ENCODE measurements around the gene DTWD2. TPM values are rescaled to one million over a fixed set of nuclear protein-coding genes. Genes with fewer than 3 reads are reported as not detected.
"Not testable (repeated sequence)": the region's sequence is repeated elsewhere in the genome, so short reads cannot be mapped to it uniquely, and the experiment has no call there.

DTWD2 gene
- total RNA-seq, 8 experiments from 2014 or later = 2.7 to 10.5 (median 4.1) TPM

- Histone ChIP-seq H3K4me3 (no peak overlapping the region), H3K4me1 (replicated peaks in 1 of 2) (no peaks in the 10 kb centered on the region), H3K27ac (no peak overlapping the region)
- 80 to 100% (median 93%) methylated on average over 1 of the region's 1 CpG; no CpG with 5 or more reads in 6 of the 10 experiments for WGBS, 10 experiments
- in situ Hi-C loops (cut with MboI; ENCODE audit: low pct_unique_long_range_greater_than_20kb in 2 of 9, low sequenced_read_pairs in 9 of 9, unreplicated experiment in 9 of 9) = no loop called here
- ATAC-seq (replicated peaks in 6 of 8) = no peak
Observed at GRCh38 chr5:118924006-118924389, 64.3 kb downstream of the DTWD2 start.

- ATAC-seq (replicated peaks in 6 of 8) = no peak
- Histone ChIP-seq H3K27ac (no peak overlapping the region), H3K4me1 (replicated peaks in 1 of 2) (no peaks in the 10 kb centered on the region), H3K4me3 (no peak overlapping the region)
- 75 to 100% (median 94%) methylated on average over 2 to 12 of the region's 15 CpGs; no CpG with 5 or more reads in 1 of the 10 experiments for WGBS, 10 experiments
- in situ Hi-C loops (cut with MboI; ENCODE audit: low pct_unique_long_range_greater_than_20kb in 2 of 9, low sequenced_read_pairs in 9 of 9, unreplicated experiment in 9 of 9) = no loop called here
Observed at GRCh38 chr5:118923295-118924005, 64.9 kb downstream of the DTWD2 start.

- in situ Hi-C loops (cut with MboI; ENCODE audit: low pct_unique_long_range_greater_than_20kb in 2 of 9, low sequenced_read_pairs in 9 of 9, unreplicated experiment in 9 of 9) = no loop called here
- Histone ChIP-seq H3K4me1 (replicated peaks in 1 of 2) (no peaks in the 10 kb centered on the region), H3K27ac (no peak overlapping the region), H3K4me3 (no peak overlapping the region)
- ATAC-seq (replicated peaks in 6 of 8) = peak in 2 of 8 experiments; percentile 21 to 84
- 43 to 95% (median 93%) methylated on average over 1 to 2 of the region's 2 CpGs; no CpG with 5 or more reads in 3 of the 10 experiments for WGBS, 10 experiments
Observed at GRCh38 chr5:118921866-118922265, 66.5 kb downstream of the DTWD2 start.

GRCh38 chr5:118919016-118919415 lies 69.3 kb downstream of the DTWD2 start:
- peak in 4 of 8 experiments; percentile 17 to 58 (median 40) for ATAC-seq (replicated peaks in 6 of 8)
- Histone ChIP-seq H3K4me3 (no peak overlapping the region), H3K4me1 (replicated peaks in 1 of 2) (no peaks in the 10 kb centered on the region), H3K27ac (no peak overlapping the region)
- WGBS, 10 experiments = 0 to 100% (median 50%) methylated on average over 1 to 3 of the region's 3 CpGs; no CpG with 5 or more reads in 1 of the 10 experiments
- in situ Hi-C loops (cut with MboI; ENCODE audit: low pct_unique_long_range_greater_than_20kb in 2 of 9, low sequenced_read_pairs in 9 of 9, unreplicated experiment in 9 of 9) = no loop called here

GRCh38 chr5:118918232-118918631 lies 70.1 kb downstream of the DTWD2 start:
- 67 to 99% (median 94%) methylated on average over 1 to 7 of the region's 7 CpGs for WGBS, 10 experiments
- in situ Hi-C loops (cut with MboI; ENCODE audit: low pct_unique_long_range_greater_than_20kb in 2 of 9, low sequenced_read_pairs in 9 of 9, unreplicated experiment in 9 of 9) = no loop called here
- Histone ChIP-seq H3K4me1 (replicated peaks in 1 of 2) (no peaks in the 10 kb centered on the region), H3K27ac (no peak overlapping the region), H3K4me3 (no peak overlapping the region)
- ATAC-seq (replicated peaks in 6 of 8) = no peak

- H3K4me3 ChIP-seq; in situ Hi-C loops (cut with MboI; ENCODE audit: low pct_unique_long_range_greater_than_20kb in 2 of 9, low sequenced_read_pairs in 9 of 9, unreplicated experiment in 9 of 9); H3K27ac ChIP-seq; H3K4me1 ChIP-seq (replicated peaks in 1 of 2); ATAC-seq (replicated peaks in 6 of 8): not testable (repeated sequence)
- 30 to 100% (median 95%) methylated on average over 2 to 4 of the region's 5 CpGs; no CpG with 5 or more reads in 4 of the 10 experiments for WGBS, 10 experiments
Observed at GRCh38 chr5:118907536-118907935, 80.8 kb downstream of the DTWD2 start.

GRCh38 chr5:118906947-118907346 lies 81.4 kb downstream of the DTWD2 start:
- no peaks in the 10 kb centered on the region for H3K4me1 ChIP-seq (replicated peaks in 1 of 2)
- no peak for ATAC-seq (replicated peaks in 6 of 8)
- in situ Hi-C loops (cut with MboI; ENCODE audit: low pct_unique_long_range_greater_than_20kb in 2 of 9, low sequenced_read_pairs in 9 of 9, unreplicated experiment in 9 of 9) = no loop called here
- no peak overlapping the region for H3K4me3 ChIP-seq
- H3K27ac ChIP-seq = no peak overlapping the region

GRCh38 chr5:118905196-118905595 lies 83.2 kb downstream of the DTWD2 start:
- in situ Hi-C loops (cut with MboI; ENCODE audit: low pct_unique_long_range_greater_than_20kb in 2 of 9, low sequenced_read_pairs in 9 of 9, unreplicated experiment in 9 of 9) = no loop called here
- Histone ChIP-seq H3K4me1 (replicated peaks in 1 of 2) (no peaks in the 10 kb centered on the region), H3K27ac (no peak overlapping the region), H3K4me3 (no peak overlapping the region)
- WGBS, 10 experiments = 0 to 92% (median 80%) methylated on average over 1 of the region's 1 CpG; no CpG with 5 or more reads in 5 of the 10 experiments
- ATAC-seq (replicated peaks in 6 of 8) = peak in 2 of 8 experiments; percentile 50 to 55

GRCh38 chr5:118902656-118903438 lies 85.5 kb downstream of the DTWD2 start:
- H3K4me3 ChIP-seq = no peak overlapping the region
- in situ Hi-C loops (cut with MboI; ENCODE audit: low pct_unique_long_range_greater_than_20kb in 2 of 9, low sequenced_read_pairs in 9 of 9, unreplicated experiment in 9 of 9) = no loop called here
- H3K27ac ChIP-seq = no peak overlapping the region
- no peak for ATAC-seq (replicated peaks in 6 of 8)
- H3K4me1 ChIP-seq (replicated peaks in 1 of 2) = no peaks in the 10 kb centered on the region

- 0 to 100% (median 65%) methylated on average over 1 of the region's 1 CpG; no CpG with 5 or more reads in 2 of the 10 experiments for WGBS, 10 experiments
- H3K27ac ChIP-seq = no peak overlapping the region
- no peak for ATAC-seq (replicated peaks in 6 of 8)
- no peaks in the 10 kb centered on the region for H3K4me1 ChIP-seq (replicated peaks in 1 of 2)
- no peak overlapping the region for H3K4me3 ChIP-seq
- in situ Hi-C loops (cut with MboI; ENCODE audit: low pct_unique_long_range_greater_than_20kb in 2 of 9, low sequenced_read_pairs in 9 of 9, unreplicated experiment in 9 of 9) = no loop called here
Observed at GRCh38 chr5:118894709-118895108, 93.6 kb downstream of the DTWD2 start.

- peak in 7 of 8 experiments; percentile 22 to 99 (median 47) for ATAC-seq (replicated peaks in 6 of 8)
- Histone ChIP-seq H3K27ac (no peak overlapping the region), H3K4me3 (no peak overlapping the region), H3K4me1 (replicated peaks in 1 of 2) (no peaks in the 10 kb centered on the region)
- in situ Hi-C loops (cut with MboI; ENCODE audit: low pct_unique_long_range_greater_than_20kb in 2 of 9, low sequenced_read_pairs in 9 of 9, unreplicated experiment in 9 of 9) = no loop called here
- WGBS, 10 experiments = 0 to 100% (median 68%) methylated on average over 1 to 2 of the region's 2 CpGs; no CpG with 5 or more reads in 4 of the 10 experiments
Observed at GRCh38 chr5:118891252-118891651, 97.1 kb downstream of the DTWD2 start.

GRCh38 chr5:118889165-118889564 lies 99.2 kb downstream of the DTWD2 start:
- in situ Hi-C loops (cut with MboI; ENCODE audit: low pct_unique_long_range_greater_than_20kb in 2 of 9, low sequenced_read_pairs in 9 of 9, unreplicated experiment in 9 of 9) = no loop called here
- no peaks in the 10 kb centered on the region for H3K4me1 ChIP-seq (replicated peaks in 1 of 2)
- WGBS, 10 experiments = 21 to 100% (median 71%) methylated on average over 1 to 2 of the region's 2 CpGs; no CpG with 5 or more reads in 1 of the 10 experiments
- no peak for ATAC-seq (replicated peaks in 6 of 8)
- H3K4me3 ChIP-seq = no peak overlapping the region
- H3K27ac ChIP-seq = no peak overlapping the region

GRCh38 chr5:118888556-118888955 lies 99.8 kb downstream of the DTWD2 start:
- in situ Hi-C loops (cut with MboI; ENCODE audit: low pct_unique_long_range_greater_than_20kb in 2 of 9, low sequenced_read_pairs in 9 of 9, unreplicated experiment in 9 of 9) = no loop called here
- 43 to 100% (median 87%) methylated on average over 1 to 2 of the region's 2 CpGs for WGBS, 10 experiments
- no peaks in the 10 kb centered on the region for H3K4me1 ChIP-seq (replicated peaks in 1 of 2)
- no peak overlapping the region for H3K4me3 ChIP-seq
- no peak for ATAC-seq (replicated peaks in 6 of 8)
- no peak overlapping the region for H3K27ac ChIP-seq

All from motor neuron (in vitro differentiated cells).